Left ventricle myocardium superior (tissue), 1 donor: ENCODE data around the gene KCNJ4. TPM values are rescaled to one million over a fixed set of nuclear protein-coding genes. Genes with fewer than 3 reads are reported as not detected.
A peak's percentile ranks its signal among the peaks of the same experiment; 100 is the strongest.

Source experiments
- ATAC-seq: fragments of 200-7000 bp; cut with Tn5 transposase; one replicate; pipeline ENCODE4 v1.9.1; 2020; ENCODE audit warnings: mild to moderate bottlenecking, moderate library complexity
- DNase-seq: peaks from one replicate; pipeline ENCODE4 v3.0.0-alpha.2; 2020
- intact Hi-C: fragments of 100-400 bp; cut with micrococcal nuclease; formaldehyde crosslinking; loops from one replicate; pipeline ENCODE4 v1.11.0; 2022
- total RNA-seq: library from RNA; stranded (reverse); fragmentation: NEBNext Ultra II Directional; extraction: Animal tissue kit (Norgen Biotek cat#: 25700); gene quantifications from one replicate; pipeline ENCODE4 v1.2.1, GENCODE V29; 2021
- donor health status: DM: no; HTN: yes; CAD: no; lungs with severe emphysema.

Gene KCNJ4
- total RNA-seq, 1 donor from 2014 or later, result 20.5 TPM

DNA sequence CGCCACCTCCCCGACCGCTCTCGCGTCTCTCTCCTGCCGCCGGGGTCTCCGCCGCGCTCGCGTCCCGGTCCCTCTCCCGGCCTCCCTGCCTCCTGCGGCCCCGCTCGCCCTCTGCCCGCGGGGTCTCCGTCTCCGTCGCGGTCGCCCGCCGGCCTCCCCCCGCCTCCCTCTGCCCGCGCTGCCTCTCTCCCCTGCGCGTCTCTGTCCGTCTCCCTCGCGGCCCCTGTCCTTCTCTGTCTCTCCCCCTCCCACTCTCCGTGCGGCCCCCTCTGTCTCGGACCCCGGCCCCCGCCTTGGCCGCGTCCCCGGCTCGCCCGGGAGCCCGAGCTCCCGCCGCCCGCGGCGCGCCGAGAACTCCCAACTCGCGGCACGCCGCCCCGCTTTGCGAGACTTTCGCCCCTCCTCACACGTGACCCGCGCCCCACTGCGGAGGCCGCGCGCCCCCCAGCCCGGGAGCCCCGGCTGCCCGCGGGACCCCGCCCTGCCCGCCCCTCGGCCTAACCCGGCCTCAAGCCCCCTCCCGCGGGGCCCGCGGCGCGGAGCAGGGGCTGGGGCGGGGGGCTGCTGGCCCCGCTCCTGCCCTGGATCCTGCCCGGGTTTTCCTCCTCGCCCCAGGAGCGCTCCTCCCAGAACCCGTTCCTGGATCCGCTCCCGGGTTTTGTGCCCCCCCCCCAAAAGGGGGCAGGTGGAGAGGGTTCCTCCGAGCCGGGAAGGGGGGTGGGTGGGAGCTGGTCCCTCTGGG, 702 bp upstream of the KCNJ4 start:
- ATAC-seq (peak; percentile 2), DNase-seq (peak; percentile 57)
- intact Hi-C loops, result no loop called here

DNA sequence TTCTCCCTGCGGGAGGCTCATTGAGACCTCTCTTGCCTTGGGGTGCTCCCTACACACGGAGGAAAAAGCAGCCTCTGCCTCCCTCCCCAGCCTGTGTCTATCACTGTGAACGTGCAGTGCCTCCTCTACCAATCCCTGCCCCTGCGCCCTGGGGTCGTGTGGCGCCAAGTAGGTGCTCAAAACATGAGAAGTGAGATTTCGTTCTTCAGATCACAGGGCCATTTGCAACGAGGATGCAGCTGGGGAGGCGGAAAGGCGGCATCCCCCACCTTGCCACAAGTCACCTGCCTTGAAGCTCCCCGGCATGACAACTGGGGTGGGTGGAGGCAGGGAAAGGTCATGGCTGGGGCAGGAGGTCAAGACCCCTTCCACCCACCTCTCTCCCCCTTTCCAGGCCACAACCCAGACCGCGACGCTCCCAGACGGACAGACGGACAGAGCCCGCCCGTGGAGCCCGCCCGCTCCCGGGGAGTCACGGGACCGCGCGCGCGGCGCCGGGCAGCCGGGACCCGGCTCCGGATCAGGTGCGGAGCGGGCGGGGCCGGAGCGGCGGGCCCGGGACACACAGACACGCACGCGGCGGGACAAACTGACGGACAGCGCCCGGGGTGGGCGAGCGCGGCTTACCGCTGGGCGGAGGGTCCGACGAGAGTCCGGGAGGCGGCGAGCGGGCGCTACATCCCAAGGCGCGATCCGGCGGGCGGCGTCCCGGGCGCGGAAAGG, 485 bp downstream of the KCNJ4 start:
- ATAC-seq (peak; percentile 24), DNase-seq (peak; percentile 66)
- intact Hi-C loops, result no loop called here

DNA sequence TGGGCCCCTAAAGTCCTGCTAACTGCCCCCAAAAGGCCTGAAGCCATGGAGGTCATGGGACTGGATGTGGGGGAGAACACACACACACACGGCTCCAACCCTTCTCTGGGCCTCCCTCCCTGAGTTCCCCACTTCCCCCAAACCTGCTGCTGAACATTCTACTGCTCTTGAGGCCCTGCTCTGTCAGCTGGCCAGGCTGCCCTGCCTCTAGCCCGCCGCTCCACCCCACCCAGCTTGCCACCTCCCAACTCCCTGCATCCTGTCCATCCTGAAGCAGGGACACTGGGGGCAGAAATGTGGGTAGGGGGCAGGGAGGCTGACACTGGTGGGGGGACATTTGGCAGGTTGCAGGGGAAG, 1.0 kb downstream of the KCNJ4 start:
- intact Hi-C loops, result no loop called here
- DNase-seq (no peak), ATAC-seq (no peak)

DNA sequence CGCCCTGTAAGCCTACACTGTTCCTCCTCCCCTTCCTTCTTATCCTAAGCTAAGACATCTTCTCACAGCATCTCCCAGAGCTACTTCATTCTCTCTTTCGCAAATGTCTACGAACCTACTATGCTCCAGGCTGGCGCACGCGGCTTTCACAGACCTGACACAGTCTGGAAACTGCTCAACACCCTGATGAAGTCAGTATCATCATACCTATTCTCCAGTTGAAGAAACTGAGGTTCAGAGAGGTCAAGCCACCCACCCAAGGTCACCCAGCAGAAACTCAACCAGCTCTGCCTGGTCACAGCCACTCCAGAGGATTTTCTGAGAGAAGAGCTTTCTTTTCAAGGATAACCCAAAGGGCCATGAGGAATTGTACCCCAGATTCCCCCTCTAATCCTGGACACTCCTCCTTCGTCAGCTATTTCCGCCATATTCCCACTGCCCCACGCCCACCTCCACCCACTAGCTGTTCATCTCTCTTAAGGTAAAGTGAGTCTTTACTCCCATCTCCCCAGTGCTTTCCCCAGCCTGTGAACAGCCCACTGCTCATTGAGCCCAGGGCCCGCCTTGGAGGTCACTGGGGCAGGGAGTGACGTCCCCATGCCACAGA, 1.8 kb downstream of the KCNJ4 start:
- intact Hi-C loops, result no loop called here

DNA sequence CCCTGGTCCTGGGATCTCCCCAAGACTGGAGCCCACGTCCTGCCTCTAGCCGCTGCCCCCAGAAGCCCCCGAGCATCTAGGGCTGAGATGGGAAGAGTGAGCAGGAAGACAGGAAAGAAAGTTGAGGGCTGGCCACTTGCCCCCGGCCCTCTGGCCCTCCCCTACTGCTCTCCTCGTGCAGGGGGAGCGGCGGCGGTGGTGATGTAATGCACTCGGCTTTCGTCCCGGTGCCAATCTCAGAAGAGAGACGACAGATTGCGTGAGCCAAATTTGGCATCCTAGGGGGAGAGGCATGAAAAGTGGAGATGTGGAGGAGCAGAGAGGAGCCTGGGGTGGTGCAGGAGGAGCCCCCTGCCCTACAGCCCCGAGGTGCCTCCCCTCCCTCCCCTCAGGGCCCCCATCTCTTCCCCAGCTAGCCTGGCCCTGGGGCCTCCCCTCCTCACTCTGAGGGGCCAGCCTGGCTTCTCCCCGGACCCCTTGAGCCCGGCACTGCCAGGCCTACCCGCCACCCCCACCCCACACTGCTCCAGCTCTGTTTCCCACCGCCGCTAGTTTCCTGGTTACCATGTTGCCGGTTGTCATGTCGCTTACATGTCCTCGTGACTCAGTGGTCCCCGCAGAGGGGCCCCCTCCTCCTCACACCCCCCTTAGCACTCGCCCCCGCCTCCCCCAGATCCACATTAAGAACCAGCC, 2.5 kb downstream of the KCNJ4 start:
- intact Hi-C loops, result no loop called here
- DNase-seq (peak; percentile 83), ATAC-seq (peak; percentile 50)

More for the DNA sequence above, 1.8 kb downstream of the KCNJ4 start:
- DNase-seq, result no peak
- ATAC-seq, result no peak

DNA sequence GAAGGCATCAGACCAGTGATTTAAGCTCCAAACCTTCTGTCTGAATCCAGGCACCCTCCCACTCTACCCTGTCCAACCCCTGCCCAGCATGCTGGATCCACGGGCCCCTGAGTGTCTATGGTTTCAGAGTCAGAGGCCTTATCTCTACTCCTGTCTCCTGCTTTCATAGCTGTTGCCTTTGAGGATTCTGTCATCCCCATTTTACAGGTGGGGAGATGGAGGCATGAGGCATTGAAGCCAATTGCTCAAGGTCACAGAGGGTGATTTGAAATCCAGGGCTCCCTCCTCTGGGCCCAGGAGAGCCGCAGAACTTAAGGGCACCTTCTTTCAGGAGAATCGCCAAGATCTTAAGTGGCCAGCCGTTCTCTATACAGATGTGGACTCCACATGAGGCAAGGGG, 3.1 kb downstream of the KCNJ4 start:
- intact Hi-C loops, result no loop called here
- no peak for DNase-seq
- ATAC-seq, result no peak

DNA sequence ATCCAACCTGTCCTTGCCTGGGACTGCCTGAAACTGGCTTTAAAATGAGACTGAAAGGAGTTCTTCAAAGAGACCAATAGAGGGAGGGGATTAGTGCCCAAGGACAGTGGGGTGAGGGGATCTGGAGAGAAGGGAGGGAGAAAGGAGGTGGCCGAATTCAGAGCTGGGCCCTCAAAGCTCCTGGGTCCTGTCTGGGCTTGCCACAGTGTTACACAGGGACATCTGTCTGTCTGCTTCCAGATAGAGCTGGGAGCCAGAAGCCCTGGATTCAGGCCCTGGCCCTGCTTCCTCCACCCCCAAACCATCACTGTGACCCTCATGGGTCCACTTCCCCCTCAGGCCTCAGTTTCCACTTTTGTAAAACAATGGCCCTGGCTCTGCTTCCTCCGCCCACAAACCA, 3.6 kb downstream of the KCNJ4 start:
- no peak for DNase-seq
- no peak for ATAC-seq
- intact Hi-C loops, result no loop called here

DNA sequence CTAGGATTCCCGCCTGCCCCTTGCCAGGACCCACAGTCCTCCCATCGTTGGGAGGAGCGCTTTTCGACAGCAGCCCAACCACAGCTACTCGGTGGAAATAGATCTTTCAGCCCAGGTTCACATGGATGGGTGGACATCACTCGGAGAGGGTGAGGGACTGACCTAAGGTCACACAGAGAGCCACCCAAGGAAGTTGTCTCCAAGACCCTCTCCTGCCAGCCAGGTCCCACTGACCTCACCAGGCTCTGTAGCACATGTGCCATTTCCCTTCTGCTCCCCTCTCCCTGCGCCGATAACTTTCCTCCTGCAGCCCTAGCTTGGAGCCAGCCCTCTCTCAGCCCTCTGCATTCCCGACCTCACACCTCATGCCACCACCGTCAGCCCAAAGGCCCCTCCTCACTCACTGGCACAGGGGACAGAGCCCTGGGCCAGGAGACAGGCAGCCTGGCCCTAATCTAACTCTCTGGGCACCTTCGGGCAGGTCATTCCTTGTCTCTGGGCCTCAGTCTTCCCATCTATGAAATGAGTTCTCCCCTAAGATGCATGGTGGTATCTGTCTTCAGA, 4.7 kb downstream of the KCNJ4 start:
- peak; percentile 69 for ATAC-seq
- intact Hi-C loops, result no loop called here
- DNase-seq, result peak; percentile 74

DNA sequence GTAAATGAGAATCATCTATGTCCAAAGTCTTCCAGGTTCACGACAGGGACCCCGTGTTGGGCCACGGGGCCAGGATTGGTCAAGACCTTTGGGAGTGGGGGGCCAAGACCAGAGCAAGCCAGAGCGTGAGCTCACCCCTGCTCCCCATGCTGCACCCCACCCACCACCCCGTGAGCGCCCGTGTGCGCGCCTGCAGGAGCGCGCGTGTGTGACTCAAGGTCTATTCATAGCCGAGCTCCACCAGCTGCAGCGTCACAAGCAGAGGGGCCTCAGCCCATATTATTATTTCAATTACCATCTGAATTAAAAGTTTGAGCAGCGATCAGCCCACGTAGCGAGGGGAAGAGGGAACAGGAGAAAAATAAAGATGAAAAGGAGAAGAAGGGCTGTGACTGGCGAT, 5.2 kb downstream of the KCNJ4 start:
- intact Hi-C loops, result no loop called here
- peak; percentile 64 for ATAC-seq
- DNase-seq, result peak; percentile 60

DNA sequence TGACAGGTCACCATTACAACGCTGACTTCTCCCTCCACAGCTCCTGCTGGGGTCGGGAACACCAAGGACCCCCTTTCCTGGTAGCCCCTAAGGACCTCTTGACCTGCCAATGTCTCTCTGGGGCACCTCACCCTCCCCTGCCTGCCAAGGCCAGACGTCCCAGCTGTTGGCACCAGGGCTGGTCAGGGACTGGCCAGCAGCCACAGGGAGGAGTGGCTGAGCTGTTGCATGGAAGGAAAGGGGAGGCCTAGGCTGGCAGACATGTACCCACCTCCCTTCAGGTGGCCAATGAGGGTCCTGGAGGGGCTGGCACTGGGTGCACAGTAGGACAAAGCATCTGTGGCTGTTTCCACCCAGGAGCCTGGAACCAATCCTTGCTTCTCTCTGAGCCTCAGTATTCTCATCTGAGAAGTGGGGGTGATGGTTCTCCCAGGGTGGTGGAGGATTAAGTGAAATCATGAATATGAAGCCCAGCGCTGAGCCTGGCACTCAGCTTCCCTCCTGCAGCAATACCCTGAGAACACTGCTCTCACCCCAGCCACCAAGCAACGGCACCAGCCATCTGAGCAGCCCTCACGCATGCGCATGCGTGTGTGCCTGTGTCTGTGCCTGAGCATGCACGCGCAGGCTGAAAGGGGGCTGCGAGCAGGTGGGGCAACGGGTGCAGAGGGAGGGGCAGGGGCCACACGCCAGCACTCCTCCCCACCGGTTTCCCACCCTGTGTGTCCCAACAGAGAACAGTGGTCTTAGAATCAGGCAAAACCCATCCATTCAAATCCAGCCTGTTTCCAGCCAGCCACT, 5.9 kb downstream of the KCNJ4 start:
- peak; percentile 61 for ATAC-seq
- intact Hi-C loops, result no loop called here
- DNase-seq, result peak; percentile 79

DNA sequence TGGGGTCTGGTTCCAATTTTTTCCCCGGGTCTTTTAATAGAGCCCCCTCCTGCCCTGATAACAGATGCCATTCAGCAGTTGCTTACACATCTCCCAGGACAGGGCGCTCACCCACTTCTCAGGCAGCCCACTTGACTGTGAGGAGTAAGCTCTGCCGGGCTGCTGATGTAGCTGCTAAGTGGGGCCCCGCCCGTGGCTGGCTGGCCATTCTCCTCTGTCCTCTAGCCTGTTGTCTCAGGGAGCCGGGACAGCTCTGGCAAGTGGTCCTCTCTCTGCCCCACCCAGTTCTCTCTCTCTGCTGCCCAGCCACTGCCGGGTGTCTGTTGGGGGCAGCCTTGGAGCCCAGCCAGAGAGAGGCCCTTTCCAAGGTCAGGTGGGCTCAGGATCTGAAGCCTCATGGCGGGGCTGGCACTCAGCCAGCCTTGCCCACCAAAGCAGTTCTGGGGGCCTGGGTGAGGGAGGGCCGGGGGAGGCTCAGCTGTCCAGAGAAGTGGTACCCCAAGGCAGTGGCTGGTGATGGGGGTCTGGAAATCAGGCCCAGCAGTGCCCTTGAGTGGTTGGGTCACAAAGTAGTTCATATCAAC, 8.9 kb downstream of the KCNJ4 start:
- intact Hi-C loops, result no loop called here
- ATAC-seq (no peak), DNase-seq (no peak)

DNA sequence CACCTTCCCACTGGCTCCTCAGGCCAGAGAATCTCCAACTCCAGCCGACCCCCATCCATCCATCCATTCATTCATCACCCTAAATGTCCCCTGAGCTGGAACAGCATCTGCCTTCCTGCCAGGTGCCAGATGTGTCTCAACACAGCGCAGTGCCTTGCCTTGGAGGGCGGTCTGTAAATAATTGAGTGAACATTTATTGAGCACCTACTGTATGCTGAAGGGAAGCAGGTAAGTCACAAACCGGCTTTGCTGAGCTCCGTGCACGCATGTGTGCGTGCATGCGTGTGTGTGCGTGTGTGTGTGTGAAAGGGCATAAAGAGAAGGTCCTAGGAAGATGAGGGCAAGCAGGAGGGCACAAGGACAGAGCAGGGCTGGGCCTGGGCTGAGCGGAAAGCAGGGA, 10.2 kb downstream of the KCNJ4 start:
- intact Hi-C loops, result no loop called here
- no peak for ATAC-seq
- no peak for DNase-seq

DNA sequence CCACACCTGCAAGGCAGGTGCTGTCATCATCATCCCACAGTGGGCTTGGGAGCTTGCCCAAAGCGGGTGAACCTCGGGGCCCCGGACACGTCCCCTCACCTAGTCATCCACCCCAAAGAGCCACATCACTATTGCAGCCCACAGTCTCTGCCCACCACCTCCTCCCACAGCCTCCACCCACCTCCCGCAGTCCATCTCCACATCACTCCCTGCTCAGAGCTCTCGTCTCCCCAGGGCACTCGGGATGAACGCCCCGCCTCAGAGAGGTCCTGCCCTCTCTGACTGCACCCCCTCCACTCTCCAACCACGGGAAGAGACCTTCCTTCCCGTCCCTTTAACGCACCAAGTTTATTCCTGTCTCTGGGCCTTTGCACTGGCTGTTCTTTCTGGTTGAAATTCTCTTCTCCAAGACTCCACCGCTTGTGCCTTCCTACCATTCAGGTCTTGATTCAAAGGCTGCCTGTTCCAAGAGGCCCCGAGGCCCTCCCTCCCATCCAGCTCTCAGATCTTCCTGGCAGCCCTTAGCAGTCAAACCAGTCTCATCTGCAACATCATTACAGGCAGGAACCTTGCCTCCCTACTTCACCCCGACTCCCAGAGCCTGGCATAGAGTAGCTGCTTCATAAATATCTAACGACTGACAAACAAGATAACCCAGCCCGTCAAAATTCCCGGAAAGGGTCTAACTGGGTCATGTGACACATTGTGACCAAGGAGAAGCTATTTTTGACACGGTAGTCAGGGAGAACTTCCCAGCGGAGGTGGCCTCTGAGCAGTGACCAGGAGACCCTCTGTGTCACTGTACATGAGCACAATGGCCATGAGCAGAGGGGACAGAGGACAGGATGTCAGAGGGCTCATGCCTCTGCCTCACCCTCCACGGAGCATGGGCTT, 11.1 kb downstream of the KCNJ4 start:
- DNase-seq (no peak), ATAC-seq (peak; percentile 3)
- intact Hi-C loops, result no loop called here

DNA sequence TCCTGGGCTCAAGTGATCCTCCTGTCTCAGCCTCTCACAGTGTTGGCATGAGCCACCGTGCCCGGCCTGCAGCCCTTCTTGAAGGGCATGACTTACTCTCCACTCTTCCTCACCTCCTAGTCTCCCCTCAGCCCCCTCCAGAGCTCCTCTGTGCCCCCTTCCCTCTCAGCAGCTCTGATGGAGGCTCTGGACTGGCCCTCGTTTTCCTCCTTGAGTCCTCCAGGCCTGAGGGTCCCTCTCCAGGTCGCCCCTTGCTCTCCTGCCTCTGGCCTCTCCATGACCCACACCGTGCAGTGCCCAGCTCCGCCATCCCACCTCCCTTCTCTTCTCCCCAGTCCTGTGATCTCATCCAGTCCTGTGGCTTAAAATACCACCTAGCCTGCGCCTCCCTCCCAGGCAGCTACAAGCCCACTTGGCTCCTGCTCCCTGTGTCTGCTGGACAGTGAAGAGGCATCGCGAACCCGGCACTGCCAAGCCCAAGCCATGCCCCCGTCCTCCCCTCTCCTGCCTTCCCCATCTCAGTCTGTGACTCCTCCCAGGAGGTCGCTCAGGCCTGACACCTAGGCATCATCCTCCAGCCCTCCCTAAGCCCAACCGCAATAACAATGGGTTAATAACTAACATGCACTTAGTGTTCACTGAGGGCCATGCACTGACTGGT, 11.9 kb downstream of the KCNJ4 start:
- intact Hi-C loops, result no loop called here
- ATAC-seq, result peak; percentile 90
- DNase-seq, result peak; percentile 78

DNA sequence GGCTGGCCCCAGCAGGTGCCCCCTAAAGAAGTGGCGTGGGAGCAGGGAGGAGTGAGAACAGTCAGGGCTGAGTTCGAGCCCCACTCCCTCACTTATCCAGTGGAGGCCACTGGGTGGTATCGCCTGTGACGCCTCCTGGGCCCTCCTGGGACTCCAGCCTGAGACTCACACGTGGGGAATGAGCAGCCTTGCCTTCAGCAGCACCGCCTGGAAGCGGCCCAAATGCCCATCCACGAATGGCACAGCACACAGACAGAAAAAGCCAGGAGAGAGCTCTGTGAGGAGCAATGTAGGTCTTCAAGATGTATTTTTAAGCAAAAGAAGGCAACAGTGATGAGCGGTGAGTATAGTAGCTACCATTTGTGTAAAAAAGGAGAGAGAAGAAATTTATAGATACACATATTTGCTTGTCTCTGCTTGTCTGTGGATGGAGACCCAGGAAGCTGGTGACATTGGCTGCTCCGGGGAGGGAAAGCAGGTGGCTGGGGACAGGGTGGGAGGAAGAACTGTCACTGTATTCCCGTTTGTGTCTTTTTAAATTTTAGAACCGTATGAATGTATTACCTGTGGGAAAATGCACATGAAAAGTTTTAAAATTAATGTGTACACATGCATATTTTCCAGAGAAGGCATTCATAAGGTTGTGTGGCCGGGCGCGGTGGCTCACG, 13.2 kb downstream of the KCNJ4 start:
- ATAC-seq, result peak; percentile 16
- intact Hi-C loops, result no loop called here
- DNase-seq, result peak; percentile 60

DNA sequence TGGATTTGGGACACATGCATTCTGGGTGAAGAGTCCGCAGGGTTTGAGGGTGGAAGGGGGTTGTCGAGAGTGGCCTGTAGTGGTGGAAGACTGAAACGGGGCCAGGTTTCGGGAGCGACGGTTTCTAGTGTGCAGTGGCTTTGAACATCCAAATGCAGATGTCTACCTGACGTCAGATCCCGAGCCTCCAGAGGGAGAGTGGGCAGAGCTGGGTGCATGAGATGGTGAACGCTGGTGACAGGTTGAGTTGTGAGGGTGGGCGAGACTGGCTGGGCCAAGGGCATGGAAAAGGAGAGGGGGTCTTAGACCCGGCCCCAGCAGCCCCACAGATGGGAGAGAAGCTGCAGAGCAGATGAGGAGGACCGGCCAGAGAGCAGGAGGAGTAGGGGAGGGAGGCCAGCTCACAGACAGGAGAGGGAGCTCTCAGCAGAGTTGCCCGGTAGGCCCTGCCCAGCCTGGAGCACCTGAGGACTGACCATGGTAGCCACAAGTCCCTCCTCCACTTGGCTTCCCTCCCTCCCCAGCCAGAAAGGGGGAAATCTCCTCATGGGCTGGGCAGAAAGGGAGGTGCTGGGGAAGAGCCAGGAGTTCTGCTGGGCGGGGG, 14.2 kb downstream of the KCNJ4 start:
- intact Hi-C loops, result no loop called here
- ATAC-seq (no peak), DNase-seq (no peak)
